Effector memory CD8-positive, alpha-beta T cell (primary cell): ENCODE data around the gene SHLD1.
"Not testable (repeated sequence)": the region's sequence is repeated elsewhere in the genome, so short reads cannot be mapped to it uniquely, and the experiment has no call there.

ENCODE experiments used
- ATAC-seq: fragments of 150-1000 bp; cut with Tn5 transposase; replicated peaks from 2 replicates; pipeline ENCODE4 v1.10.0; 2021; ENCODE audit warnings: mild to moderate bottlenecking, moderate library complexity
- DNase-seq, 3 experiments: peaks; one replicate each; pipeline ENCODE4 v3.0.0; 2021
- H3K27ac Mint-ChIP-seq, 2 donors: one replicate each; pipeline ENCODE4 v1.8.0; 2022; ENCODE audit warnings: mild to moderate bottlenecking in 2 of 2, mixed read lengths in 2 of 2, moderate library complexity in 2 of 2
- H3K27me3 Mint-ChIP-seq, 2 donors: one replicate each; pipeline ENCODE4 v1.8.0; 2022; ENCODE audit warnings: mixed read lengths in 2 of 2
- H3K36me3 Mint-ChIP-seq: one replicate; pipeline ENCODE4 v1.8.0; 2022; ENCODE audit warnings: mild to moderate bottlenecking, moderate library complexity, mixed read lengths; ENCODE audit not compliant: insufficient read depth
- H3K4me1 Mint-ChIP-seq, 2 donors: one replicate each; pipeline ENCODE4 v1.8.0; 2022; ENCODE audit warnings: low read depth in 2 of 2, mixed read lengths in 2 of 2
- H3K4me3 Mint-ChIP-seq, 2 donors: one replicate each; pipeline ENCODE4 v1.8.0; 2022; ENCODE audit warnings: mild to moderate bottlenecking in 2 of 2, mixed read lengths in 2 of 2, moderate library complexity in 2 of 2
- H3K9me3 Mint-ChIP-seq, 2 donors: one replicate each; pipeline ENCODE4 v1.8.0; 2022; ENCODE audit warnings: mixed read lengths in 2 of 2

SHLD1 gene

DNA sequence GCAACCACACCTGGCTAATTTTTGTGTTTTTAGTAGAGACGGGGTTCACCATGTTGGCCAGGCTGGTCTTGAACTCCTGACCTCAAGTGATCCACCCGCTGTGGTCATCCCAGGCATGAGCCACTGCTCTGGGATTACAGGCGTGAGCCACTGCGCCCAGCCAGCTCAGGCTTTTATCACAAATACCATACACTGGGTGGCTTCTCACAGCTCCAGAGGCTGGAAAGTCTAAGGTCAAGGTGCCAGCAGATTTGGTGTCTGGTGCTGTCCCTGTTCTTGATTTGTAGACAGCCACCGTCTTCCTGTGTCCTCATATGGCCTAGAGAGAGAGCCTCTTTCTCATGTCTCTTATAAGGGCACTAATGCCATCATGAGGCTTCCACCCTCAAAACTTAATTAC lies 25.9 kb downstream of the SHLD1 start:
- H3K9me3 Mint-ChIP-seq: no peaks in the 10 kb centered on the region
- peaks cover 45% of the 10 kb centered on the region for H3K36me3 Mint-ChIP-seq

DNA sequence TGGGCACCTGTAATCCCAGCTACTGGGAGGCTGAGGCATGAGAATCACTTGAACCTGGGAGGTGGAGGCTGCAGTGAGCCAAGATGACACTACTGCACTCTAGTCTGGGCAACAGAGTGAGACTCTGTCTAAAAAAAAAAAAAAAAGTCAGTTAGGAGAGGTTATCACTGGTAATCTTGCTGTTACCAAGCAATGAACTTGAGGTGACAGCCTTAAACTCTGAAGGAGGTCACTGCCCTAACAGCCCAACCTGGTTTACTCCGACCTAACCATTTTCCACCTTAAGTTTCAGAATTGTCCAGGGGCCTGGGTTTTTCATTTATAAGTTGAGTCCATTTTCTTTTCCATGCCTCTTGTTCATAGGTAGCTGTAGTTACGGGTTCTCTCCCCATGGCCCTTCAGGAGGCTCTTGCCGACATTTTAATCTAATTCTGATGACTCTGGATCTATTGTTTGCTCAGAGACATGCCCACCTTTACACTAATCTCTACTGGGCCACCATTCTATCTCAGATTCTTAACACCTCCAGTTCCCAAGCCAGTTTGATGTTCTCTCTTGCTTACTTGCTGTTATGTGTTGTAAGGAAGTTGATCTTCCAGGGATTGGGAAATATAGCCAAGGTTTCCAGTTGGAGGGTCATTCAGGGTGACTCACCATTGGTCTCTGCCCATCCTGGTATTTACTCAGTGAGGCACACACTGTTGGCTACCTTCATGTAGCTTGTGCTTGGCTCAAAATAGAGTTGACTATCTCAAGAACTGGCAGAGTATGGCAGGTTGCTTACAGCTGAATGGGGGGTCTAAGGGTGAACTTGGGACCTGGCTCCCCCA lies 29.1 kb downstream of the SHLD1 start:
- no peak overlapping the region for H3K4me3 Mint-ChIP-seq
- H3K36me3 Mint-ChIP-seq: peaks cover 30% of the 10 kb centered on the region
- no peaks in the 10 kb centered on the region for H3K27me3 Mint-ChIP-seq
- ATAC-seq: no peak
- no peak for DNase-seq
- H3K4me1 Mint-ChIP-seq: peaks cover 3 to 7% of the 10 kb centered on the region in 2 donors
- H3K27ac Mint-ChIP-seq: peak overlapping the region; percentile 20 to 35
- no peaks in the 10 kb centered on the region for H3K9me3 Mint-ChIP-seq

More for the DNA sequence above, 25.9 kb downstream of the SHLD1 start:
- H3K27me3 Mint-ChIP-seq: no peaks in the 10 kb centered on the region
- H3K4me3 Mint-ChIP-seq: no peak overlapping the region
- no peak for DNase-seq
- H3K27ac Mint-ChIP-seq: no peak overlapping the region
- ATAC-seq: no peak
- H3K4me1 Mint-ChIP-seq: peaks cover 5 to 8% of the 10 kb centered on the region in 2 donors

DNA sequence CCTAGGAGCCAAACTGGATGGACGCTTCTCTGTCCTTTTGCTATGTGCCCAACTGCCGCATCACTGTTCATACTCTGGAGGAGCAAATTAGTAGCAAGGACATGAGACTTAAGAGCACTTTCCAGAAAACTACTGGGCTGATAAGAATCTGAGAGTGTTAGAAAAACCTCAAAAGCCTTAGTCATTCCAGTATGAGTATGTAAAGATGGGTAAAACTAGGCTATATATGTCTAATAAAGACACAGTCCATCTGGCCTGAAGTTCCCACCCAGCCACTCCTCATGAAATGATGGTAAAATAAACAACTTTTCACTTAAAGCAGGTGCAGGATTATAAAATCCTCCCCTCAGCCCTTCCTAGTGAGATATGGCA lies 30.6 kb downstream of the SHLD1 start:
- Mint-ChIP-seq H3K4me3 (no peak overlapping the region), H3K9me3 (no peaks in the 10 kb centered on the region), H3K27ac (peak overlapping the region in 1 of 2 donors; percentile 14), H3K4me1 (peaks cover 3 to 6% of the 10 kb centered on the region in 2 donors), H3K27me3 (no peaks in the 10 kb centered on the region), H3K36me3 (peaks cover 27% of the 10 kb centered on the region)
- no peak for DNase-seq
- ATAC-seq: no peak

DNA sequence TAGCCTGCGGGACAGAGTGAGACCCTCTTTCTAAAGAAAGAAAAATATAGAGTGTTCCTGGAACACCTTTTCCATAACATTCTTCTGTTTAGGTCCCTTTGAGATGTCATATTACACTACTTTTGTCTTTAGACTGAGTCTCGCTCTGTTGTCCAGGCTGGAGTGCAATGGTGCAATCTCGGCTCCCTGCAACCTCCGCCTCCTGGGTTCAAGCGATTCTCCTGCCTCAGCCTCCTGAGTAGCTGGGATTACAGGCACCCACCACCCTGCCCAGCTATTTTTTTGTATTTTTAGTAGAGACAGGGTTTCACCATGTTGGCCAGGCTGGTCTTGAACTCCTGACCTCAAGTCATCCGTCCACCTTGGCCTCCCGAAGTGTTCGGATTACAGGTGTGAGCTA lies 31.2 kb downstream of the SHLD1 start:
- Mint-ChIP-seq H3K36me3 (peaks cover 27% of the 10 kb centered on the region), H3K27ac (peak overlapping the region in 1 of 2 donors; percentile 14)
- H3K27me3 Mint-ChIP-seq, H3K9me3 Mint-ChIP-seq, ATAC-seq, DNase-seq, H3K4me1 Mint-ChIP-seq, H3K4me3 Mint-ChIP-seq: not testable (repeated sequence)

DNA sequence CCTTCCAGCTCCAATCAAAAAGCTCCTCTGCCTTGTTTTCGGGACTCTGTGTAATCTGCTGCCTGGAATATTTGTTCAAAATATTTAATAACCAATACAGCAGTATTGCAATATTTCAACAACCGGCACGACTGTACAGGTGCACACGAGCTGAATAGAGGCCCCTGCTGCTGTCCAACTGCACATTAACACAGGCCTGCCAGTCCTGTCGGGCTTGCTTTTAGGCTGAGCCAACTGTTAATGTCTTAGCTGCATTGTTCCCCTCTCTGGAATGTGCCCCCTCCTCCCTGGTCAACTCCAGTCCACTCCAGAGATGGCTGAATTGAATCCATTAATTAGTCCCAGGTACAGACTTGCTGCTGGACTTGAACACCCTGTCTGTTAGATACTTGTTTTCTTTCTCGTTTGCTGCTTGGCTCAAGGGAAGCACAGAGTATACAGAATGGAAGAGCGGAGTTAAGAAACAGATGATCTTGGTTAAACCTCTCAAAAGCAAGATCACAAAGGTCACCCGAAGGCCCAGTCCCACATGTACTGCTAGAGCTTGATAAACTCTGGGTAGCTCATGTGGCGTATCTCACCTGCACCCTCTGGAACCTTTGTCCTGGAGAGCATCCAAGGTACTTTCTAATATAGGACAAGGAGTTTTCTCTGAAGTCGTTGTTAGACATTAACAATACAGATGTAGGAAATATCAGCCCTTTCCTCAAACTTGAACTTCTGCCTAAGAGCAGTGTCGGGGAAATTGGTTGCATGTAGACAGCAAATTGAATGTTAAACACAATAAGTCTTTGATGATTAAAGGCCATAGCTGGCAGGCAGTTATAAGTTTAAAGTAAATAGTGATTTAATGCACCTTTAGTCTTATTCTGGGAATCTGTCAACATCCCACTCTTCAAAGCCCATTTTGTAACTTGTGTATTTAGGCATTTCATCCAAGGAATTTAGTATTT lies 31.9 kb downstream of the SHLD1 start:
- Mint-ChIP-seq H3K36me3 (peaks cover 27% of the 10 kb centered on the region), H3K4me3 (no peak overlapping the region), H3K27me3 (no peaks in the 10 kb centered on the region), H3K4me1 (peaks cover 6 to 8% of the 10 kb centered on the region in 2 donors), H3K27ac (peak overlapping the region; percentile 3 to 39), H3K9me3 (no peaks in the 10 kb centered on the region)
- no peak for DNase-seq
- ATAC-seq: no peak

DNA sequence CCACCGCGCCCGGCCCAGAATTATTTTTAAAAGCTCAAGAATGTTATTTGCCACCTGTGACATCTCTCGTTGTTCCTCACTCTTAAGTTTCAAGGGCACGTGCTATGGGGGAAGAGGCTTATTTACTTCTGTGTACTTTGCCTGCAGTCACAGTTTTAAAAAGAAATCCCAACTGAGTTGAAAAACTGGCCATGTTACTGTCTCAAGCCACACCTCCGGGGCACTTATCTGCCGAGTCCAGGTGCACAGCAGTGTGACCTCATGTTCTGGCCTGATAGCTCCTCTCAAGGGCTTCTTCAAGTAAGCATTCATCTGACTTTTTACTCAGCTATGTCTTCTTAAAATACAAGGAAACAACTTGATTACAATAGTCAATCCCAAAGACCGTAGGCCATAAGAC lies 34.5 kb downstream of the SHLD1 start:
- ATAC-seq (no peak), DNase-seq (no peak)
- Mint-ChIP-seq H3K4me3 (no peak overlapping the region), H3K36me3 (peaks cover 13% of the 10 kb centered on the region), H3K9me3 (no peaks in the 10 kb centered on the region), H3K27ac (no peak overlapping the region), H3K27me3 (no peaks in the 10 kb centered on the region), H3K4me1 (peaks cover 4 to 8% of the 10 kb centered on the region in 2 donors)

DNA sequence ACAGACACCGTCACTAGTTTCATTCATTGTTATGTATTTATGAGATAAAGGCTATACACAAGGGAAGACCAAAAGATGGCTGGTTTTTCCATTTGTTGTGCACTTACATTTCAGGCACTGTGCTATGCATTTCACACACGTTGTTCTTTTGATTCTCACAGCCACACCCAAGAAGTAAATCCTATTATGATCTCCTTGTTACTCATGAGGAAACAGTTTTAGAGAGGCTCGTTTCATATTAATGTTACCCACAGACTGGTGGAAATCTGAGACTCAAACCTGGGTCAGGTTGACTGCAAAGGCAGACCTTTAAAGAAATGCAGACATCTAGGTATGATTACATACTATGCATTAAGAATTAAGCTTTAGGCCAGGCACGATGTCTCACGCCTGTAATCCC lies 34.9 kb downstream of the SHLD1 start:
- H3K27me3 Mint-ChIP-seq: no peaks in the 10 kb centered on the region
- H3K4me3 Mint-ChIP-seq: no peak overlapping the region
- no peak for DNase-seq
- H3K27ac Mint-ChIP-seq: no peak overlapping the region
- H3K9me3 Mint-ChIP-seq: no peaks in the 10 kb centered on the region
- ATAC-seq: no peak
- H3K4me1 Mint-ChIP-seq: peaks cover 4 to 8% of the 10 kb centered on the region in 2 donors
- peaks cover 13% of the 10 kb centered on the region for H3K36me3 Mint-ChIP-seq

DNA sequence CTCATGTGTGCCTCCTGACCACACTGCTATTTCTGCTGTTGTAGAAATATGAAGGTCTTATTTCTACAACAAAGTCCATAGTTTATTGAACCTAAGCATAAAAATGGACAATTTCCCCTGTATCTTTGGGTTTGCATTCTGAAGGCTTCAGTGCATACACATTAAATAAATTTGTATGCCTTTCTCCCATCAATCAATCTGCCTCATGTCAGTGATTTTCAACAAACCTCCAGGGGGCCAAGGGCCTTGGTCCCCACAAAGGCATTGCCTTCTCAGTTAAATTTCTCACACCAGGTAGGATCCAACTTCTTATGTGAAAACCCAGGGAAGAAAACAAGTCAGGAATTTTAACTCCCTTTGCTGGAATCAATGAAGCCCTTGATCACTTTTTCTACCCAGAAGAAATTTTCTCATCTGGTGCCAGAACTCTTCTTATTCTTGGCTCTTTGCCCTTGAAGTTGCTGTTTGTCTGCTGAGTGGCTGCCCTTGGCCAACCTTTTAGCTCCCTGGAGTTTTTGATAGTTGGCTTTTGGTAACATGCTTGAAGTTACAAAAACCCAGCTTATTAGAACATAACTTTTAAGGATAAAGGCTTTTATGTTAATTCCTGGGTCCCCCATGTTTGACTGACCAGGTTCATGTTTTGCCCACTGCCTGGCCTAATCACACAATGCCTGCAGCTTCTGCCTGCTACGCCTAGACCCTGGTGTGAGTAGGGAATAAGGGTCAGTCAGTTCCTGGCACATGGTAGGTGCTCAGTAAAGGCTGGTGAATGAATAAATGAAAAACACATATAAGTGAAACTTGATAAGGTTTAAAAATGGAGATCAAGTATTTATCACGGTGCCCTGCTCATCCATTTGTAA lies 37.0 kb downstream of the SHLD1 start:
- peak overlapping the region; percentile 2 to 79 for H3K27ac Mint-ChIP-seq
- no peaks in the 10 kb centered on the region for H3K27me3 Mint-ChIP-seq
- H3K4me1 Mint-ChIP-seq: peaks cover 0 to 5% of the 10 kb centered on the region in 2 donors
- H3K4me3 Mint-ChIP-seq: no peak overlapping the region
- peaks cover 13% of the 10 kb centered on the region for H3K36me3 Mint-ChIP-seq
- DNase-seq (no peak), ATAC-seq (no peak)
- H3K9me3 Mint-ChIP-seq: no peaks in the 10 kb centered on the region

DNA sequence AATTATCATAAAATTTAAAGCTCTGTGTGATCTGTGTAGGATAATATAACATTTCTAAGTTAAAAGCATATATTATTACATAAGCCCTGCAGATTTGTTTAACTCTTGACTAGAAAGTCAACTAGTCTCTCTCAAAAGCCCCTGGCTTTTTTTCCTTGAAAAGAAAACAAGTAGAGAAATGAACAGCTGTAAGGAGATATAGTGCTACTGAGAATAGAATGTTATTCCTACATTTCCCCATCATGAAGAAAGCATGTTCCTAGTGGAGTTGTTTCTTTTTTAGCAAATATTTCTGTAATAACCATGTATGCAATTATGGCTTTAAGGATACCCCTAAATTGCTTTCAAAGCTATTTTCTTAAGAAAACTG lies 37.6 kb downstream of the SHLD1 start:
- Mint-ChIP-seq H3K27ac (peak overlapping the region in 1 of 2 donors; percentile 79), H3K36me3 (peaks cover 14% of the 10 kb centered on the region), H3K9me3 (no peaks in the 10 kb centered on the region), H3K27me3 (no peaks in the 10 kb centered on the region), H3K4me1 (peaks cover 0 to 5% of the 10 kb centered on the region in 2 donors), H3K4me3 (no peak overlapping the region)
- no peak for ATAC-seq
- no peak for DNase-seq

DNA sequence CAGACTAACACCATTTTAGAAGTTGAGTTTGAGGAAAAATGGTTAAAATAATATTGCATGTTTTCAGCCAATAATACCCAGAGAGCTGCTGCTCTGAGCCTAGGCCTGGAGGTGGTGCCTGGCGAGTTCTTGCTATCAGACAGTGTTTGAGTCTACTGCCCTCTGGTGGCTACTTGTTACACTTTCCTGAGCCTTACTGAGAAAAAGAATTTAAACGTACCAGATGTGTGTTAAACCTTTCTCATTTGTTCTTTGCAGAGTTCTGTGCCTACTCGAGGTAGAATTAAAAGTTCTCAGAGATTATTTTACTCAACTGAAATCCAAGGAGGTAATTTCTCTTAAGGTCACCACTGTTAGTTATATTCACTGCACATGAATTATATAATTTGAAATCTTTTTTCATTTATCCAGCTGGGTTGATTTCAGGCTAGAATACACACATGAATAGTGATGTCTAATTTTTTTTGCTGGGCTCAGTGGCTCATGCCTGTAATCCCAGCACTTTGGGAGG lies 38.2 kb downstream of the SHLD1 start:
- H3K4me1 Mint-ChIP-seq: peaks cover 0 to 5% of the 10 kb centered on the region in 2 donors
- no peaks in the 10 kb centered on the region for H3K27me3 Mint-ChIP-seq
- no peaks in the 10 kb centered on the region for H3K9me3 Mint-ChIP-seq
- ATAC-seq: peak; percentile 100
- peak; percentile 76 to 79 (median 78) for DNase-seq
- no peak overlapping the region for H3K4me3 Mint-ChIP-seq
- H3K27ac Mint-ChIP-seq: peak overlapping the region in 1 of 2 donors; percentile 68
- H3K36me3 Mint-ChIP-seq: peaks cover 11% of the 10 kb centered on the region

DNA sequence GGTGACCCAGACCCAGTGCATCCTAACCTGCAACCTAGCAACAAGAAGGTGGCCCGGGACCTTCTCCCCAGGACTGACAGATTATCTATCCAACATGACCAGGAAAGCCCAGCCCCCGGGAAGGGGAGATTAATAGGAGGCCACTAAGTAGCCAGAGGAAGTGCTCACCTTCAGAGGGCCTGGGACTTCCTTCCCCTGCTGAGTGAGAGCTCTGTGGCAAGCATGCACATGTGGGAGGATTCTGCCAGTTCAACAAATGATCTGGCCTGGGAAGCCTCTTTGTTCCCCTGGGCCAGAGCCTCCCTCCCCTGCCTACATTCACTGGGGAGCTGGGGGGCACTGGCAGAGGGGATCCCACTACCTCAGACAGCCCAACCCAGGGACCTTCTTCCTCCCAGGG lies 39.6 kb downstream of the SHLD1 start:
- Mint-ChIP-seq H3K27ac (no peak overlapping the region), H3K4me1 (peaks cover 0 to 9% of the 10 kb centered on the region in 2 donors), H3K4me3 (no peak overlapping the region), H3K27me3 (no peaks in the 10 kb centered on the region), H3K9me3 (no peaks in the 10 kb centered on the region), H3K36me3 (peaks cover 8% of the 10 kb centered on the region)
- ATAC-seq: no peak
- no peak for DNase-seq

DNA sequence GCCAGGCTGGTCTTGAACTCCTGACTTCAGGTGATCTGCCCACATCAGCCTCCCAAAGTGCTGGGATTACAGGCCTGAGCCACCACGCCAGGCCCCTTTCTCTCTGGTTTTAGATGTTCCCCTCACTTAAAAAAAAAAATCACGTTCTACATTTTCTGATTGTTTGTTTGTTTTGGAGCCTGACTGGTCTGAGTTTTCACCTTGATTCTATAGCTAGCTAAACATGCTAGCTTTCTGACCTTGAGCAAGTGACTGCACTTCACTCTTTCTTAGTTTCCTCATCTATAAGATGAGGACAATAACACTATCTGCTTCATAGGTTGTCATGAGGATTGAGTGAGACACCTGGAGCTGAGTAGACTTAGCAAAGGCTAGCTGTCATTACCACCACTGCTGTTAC lies 43.7 kb downstream of the SHLD1 start:
- Mint-ChIP-seq H3K4me1 (peaks cover 3 to 4% of the 10 kb centered on the region in 2 donors), H3K27ac (no peak overlapping the region), H3K36me3 (peaks cover 3% of the 10 kb centered on the region), H3K9me3 (no peaks in the 10 kb centered on the region), H3K27me3 (no peaks in the 10 kb centered on the region), H3K4me3 (no peak overlapping the region)
- no peak for DNase-seq
- ATAC-seq: no peak
